Measurements from ENCODE around the gene ZNF678. TPM values are rescaled to one million over a fixed set of nuclear protein-coding genes. Genes with fewer than 3 reads are reported as not detected.

The ZNF678 gene
- total RNA-seq, 1 donor from 2014 or later: 21.7 TPM

DNA sequence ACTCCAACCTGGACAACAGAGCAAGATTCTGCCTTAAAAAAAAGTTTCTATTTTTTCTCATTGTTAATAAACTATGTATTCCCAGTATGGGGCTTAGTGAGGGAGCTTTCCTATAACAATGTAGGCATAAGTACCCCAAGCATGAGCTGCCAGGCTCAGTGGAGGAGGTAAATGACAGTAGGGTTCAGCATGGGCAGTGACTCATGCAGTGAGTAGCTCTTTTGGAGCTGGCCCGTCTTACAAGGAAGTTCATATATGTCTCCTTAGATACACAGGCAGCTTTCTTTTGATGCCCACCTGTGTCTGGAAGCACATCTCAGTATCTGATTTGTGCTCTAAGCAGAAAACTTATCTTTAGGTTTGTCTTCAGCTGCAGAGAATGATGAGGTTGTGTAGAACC lies 57.9 kb downstream of the ZNF678 start:
- H3K36me3 Mint-ChIP-seq: peaks cover 72% of the 10 kb centered on the region
- TF ChIP-seq, protein P1, sequence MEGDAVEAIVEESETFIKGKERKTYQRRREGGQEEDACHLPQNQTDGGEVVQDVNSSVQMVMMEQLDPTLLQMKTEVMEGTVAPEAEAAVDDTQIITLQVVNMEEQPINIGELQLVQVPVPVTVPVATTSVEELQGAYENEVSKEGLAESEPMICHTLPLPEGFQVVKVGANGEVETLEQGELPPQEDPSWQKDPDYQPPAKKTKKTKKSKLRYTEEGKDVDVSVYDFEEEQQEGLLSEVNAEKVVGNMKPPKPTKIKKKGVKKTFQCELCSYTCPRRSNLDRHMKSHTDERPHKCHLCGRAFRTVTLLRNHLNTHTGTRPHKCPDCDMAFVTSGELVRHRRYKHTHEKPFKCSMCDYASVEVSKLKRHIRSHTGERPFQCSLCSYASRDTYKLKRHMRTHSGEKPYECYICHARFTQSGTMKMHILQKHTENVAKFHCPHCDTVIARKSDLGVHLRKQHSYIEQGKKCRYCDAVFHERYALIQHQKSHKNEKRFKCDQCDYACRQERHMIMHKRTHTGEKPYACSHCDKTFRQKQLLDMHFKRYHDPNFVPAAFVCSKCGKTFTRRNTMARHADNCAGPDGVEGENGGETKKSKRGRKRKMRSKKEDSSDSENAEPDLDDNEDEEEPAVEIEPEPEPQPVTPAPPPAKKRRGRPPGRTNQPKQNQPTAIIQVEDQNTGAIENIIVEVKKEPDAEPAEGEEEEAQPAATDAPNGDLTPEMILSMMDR (conservative IDR thresholded peaks at IDR 0.05): no peak

DNA sequence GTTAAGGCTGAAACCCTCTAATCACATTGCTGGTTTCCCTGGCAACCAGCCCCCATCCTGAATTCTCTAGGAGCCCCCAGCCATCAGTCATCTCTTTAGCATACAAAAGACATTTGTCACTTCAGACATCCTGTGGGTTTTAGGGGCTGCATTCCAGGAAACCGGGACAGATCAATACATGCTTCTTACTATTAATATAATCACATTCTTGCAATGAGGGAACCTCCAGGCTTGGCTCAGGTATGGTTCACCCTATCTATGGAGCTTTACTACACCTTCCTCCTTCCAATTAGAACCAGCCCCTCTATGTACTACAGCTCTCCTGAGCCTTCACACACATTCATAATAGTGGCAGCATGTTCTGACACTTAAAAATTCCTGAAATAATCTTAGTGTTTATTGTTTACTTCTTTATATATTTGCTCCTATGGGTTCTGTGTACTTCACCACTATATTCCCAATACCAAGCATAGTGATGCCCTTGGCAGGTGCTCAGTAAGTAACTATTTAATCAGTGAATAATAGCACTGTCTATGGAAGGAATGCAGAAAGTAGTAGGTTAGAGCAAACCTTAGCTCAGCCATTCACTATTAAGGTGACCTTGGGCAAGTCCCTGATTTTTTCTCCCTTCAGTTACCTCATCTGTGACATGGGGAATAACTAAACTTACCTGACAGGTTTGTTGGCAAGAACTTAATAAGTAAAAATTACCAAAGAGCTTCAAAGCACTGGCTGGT lies 59.6 kb downstream of the ZNF678 start:
- H3K36me3 Mint-ChIP-seq: peaks cover 76% of the 10 kb centered on the region
- no peak overlapping the region for H3K27ac Mint-ChIP-seq
- DNase-seq (ENCODE audit: extremely low spot score, unreplicated experiment): no peak
- H3K27me3 Mint-ChIP-seq: no peaks in the 10 kb centered on the region
- no peaks in the 10 kb centered on the region for H3K4me1 Mint-ChIP-seq (ENCODE audit: unreplicated experiment)
- peaks cover 25% of the 10 kb centered on the region for H3K9me3 Mint-ChIP-seq
- no peak overlapping the region for H3K4me3 Mint-ChIP-seq
- TF ChIP-seq, protein P1 (conservative IDR thresholded peaks at IDR 0.05): no peak

More for the DNA sequence above, 57.9 kb downstream of the ZNF678 start:
- H3K4me3 Mint-ChIP-seq: no peak overlapping the region
- no peak overlapping the region for H3K27ac Mint-ChIP-seq
- H3K4me1 Mint-ChIP-seq (ENCODE audit: unreplicated experiment): no peaks in the 10 kb centered on the region
- peaks cover 21% of the 10 kb centered on the region for H3K9me3 Mint-ChIP-seq
- DNase-seq (ENCODE audit: extremely low spot score, unreplicated experiment): no peak
- H3K27me3 Mint-ChIP-seq: no peaks in the 10 kb centered on the region

DNA sequence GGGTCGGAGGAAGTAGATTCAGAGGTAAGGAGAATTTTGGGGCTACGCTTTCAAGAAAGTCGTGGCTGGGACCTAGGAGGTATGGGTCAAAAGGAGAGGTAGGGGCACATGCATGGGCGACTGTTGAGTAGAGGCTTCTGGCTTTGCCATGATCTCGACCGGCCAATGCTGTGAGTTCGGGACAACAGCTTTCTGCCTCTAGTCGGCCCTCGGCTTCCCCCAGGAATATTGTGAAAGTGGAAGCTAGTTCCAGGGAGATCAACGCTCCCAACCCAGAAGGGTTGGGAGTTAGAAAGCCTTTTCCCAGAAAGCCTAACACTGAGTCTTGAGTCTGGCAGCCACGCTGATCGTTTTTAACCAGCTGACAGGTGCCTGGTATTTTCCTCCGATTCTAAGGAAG lies 69.0 kb downstream of the ZNF678 start:
- Mint-ChIP-seq H3K27me3 (no peaks in the 10 kb centered on the region), H3K36me3 (peaks cover 49% of the 10 kb centered on the region), H3K9me3 (peaks cover 23% of the 10 kb centered on the region), H3K4me3 (no peak overlapping the region), H3K27ac (no peak overlapping the region), H3K4me1 (ENCODE audit: unreplicated experiment) (no peaks in the 10 kb centered on the region)
- TF ChIP-seq, protein P1 (conservative IDR thresholded peaks at IDR 0.05): no peak
- no peak for DNase-seq (ENCODE audit: extremely low spot score, unreplicated experiment)

DNA sequence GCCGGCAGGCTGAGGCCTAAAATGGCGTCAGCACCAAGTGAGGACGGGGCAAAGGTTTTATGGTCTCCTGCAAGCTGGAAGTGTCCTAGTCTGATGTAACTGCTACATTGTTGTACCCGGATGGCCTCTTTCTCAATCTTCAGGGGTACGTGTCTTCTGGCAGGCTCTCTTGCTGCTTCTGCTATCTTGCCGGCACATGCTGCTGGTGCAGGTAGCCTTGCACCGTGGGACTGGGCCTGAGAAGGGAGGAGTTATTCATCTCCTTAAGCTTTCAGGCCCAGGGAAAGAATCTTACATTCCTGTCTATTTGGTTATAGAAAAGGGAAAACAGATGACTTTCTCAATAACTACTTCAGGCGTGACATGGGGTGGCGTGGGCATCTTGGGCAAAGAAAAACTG lies 72.2 kb downstream of the ZNF678 start:
- Mint-ChIP-seq H3K9me3 (peaks cover 26% of the 10 kb centered on the region), H3K4me3 (no peak overlapping the region), H3K4me1 (ENCODE audit: unreplicated experiment) (no peaks in the 10 kb centered on the region), H3K36me3 (peaks cover 45% of the 10 kb centered on the region), H3K27me3 (no peaks in the 10 kb centered on the region), H3K27ac (no peak overlapping the region)
- no peak for DNase-seq (ENCODE audit: extremely low spot score, unreplicated experiment)
- TF ChIP-seq, protein P1 (conservative IDR thresholded peaks at IDR 0.05): no peak

DNA sequence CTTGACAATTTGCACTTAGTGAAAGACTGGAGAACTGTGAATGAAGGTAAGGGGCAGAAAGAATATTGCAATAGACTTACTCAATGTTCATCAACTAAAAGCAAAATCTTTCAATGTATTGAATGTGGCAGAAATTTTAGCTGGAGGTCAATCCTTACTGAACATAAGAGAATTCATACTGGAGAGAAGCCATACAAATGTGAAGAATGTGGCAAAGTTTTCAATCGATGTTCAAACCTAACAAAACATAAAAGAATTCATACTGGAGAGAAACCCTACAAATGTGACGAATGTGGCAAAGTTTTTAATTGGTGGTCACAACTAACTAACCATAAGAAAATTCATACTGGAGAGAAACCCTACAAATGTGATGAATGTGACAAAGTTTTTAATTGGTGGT lies 91.1 kb downstream of the ZNF678 start:
- Mint-ChIP-seq H3K27ac (no peak overlapping the region), H3K4me1 (ENCODE audit: unreplicated experiment) (no peaks in the 10 kb centered on the region), H3K36me3 (peaks cover 61% of the 10 kb centered on the region), H3K4me3 (no peak overlapping the region), H3K27me3 (no peaks in the 10 kb centered on the region), H3K9me3 (peaks cover 13% of the 10 kb centered on the region)
- DNase-seq (ENCODE audit: extremely low spot score, unreplicated experiment): no peak
- TF ChIP-seq, protein P1 (conservative IDR thresholded peaks at IDR 0.05): no peak
